ENCODE measurements around the gene FAM171A2.
"Not testable (repeated sequence)": the region's sequence is repeated elsewhere in the genome, so short reads cannot be mapped to it uniquely, and the experiment has no call there.

FAM171A2 gene

DNA sequence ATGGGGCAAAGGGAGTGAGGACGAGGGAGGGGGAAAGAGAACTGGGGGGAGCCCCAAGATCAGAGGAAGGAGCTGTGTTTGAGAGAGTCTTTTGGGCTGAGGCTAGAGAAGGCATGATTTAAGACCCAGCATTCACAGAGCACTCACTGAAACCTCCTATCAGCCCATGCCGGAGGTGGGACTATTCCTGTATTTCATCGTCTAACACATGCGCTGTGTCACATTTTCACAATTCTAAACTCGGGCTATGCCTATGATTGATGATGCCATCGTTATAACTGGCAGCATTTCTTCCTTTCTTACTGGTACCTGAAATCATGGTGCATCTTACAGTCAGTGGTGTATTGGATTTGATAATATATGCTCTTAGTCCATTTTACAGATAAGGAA is 3.5 kb downstream of the FAM171A2 start:
- DNase-seq = no peak

DNA sequence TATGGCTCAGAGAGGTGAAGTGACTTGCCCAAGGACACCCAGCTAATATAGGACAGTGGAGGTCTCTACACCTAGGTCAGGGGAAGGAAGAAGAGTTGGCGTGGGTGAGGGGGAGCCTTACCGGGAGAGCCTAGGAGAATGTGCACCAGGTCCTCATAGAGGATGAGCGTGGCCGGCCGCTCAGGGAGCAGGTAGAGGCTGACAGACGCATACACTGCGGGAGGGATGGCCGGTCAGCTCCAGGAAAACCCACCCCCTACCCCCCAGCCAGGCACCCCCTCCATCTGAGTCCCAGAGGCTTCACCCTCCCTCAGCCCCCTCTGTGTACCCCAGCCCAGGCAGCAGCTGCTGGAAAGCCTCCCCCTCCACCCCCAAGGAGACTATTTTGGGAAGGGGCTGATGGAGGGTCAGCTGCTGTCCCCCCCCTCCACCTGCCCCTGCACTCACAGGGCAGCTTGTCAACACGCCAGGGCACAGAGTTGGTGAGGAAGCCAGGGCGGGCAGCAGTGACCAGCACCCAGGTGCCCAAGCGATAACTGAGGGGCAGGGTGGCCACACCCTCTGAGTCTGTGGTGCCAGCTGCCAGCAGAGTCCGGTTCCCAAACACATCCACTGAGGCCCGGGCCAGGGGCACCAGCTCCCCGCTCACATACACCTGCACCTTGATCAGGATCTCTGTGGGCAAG is 4.1 kb downstream of the FAM171A2 start:
- no peak for DNase-seq

DNA sequence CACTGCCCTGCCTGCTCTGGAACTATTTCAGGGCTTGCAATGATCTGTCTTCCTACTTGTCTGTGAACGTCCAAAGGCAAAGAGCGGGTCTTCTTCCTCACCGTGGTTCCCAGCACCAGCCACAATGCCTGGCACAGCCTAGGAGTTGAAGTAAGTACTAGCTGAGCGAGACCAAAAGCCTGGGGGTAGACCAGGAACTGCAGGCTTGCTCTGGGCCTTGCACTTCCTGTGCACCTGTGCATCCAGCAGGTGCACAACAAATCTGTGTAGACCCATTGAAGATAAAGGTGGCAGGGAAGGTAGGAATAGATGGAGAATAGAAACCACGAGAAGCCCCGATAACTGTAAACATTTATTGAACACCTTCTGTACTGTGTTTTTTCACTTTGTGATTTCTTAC is 4.6 kb downstream of the FAM171A2 start:
- no peak for DNase-seq

DNA sequence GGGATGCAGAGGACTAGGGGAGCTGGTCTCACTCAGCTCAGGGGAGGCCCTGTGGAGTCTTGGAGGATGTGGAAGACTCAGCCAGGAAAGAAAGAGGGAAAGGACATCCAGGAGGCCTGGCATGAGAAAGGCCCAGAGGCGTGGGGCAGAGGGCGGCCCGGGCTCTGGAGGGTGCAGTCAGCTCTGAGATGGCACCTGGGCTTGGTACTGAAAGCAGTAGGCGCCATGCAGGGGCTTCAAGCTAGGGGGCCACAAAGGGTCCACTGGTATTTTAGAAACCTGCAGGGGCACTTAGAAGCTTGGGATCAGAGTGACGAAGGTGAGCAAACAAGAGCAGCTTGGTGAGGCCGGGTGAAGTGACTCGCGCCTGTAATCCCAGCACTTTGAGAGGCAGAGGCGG is 5.6 kb downstream of the FAM171A2 start:
- no peak for DNase-seq

DNA sequence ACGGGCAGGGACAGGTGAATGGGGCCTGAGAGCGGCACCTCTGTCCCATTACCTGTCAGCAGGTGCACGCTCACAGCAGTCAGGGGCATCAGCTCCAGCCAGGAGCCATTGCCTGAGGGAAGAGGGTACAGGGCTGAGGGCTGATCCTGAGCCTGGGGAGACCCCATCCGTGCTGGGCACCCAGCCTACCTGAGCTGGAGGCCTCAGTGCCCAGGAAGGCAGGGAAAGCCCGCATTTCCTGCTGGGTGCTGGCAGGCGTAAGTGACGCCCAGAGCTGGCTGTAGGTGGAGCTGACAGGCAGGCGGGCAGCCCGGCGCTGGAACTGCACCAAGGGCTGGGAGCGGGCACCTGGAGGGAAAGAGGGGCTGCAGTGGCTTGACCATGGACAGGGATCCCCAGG is 7.4 kb downstream of the FAM171A2 start:
- DNase-seq = no peak

DNA sequence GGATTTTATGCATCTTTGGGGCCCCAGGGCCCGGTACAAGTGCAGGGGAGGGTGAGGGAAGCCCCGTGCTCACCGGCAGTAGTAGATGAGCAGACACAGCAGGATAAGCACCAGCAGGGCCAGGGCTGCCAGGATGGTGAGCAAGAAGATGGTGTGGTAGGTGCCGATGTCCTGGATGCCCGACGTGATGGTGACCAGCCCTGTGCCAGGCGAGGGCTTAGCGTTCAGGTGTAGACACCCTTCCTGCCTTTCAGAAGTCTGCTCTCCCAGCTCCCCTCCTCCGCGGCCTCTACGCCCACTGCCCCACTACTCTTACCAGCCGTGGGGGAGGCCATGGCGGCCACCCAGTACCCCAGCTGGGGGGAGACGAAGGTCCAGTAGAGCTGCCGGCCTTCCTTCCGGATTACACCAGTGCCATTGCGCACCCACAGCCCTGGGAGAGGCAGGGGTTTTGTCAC is 8.0 kb downstream of the FAM171A2 start:
- DNase-seq = no peak

DNA sequence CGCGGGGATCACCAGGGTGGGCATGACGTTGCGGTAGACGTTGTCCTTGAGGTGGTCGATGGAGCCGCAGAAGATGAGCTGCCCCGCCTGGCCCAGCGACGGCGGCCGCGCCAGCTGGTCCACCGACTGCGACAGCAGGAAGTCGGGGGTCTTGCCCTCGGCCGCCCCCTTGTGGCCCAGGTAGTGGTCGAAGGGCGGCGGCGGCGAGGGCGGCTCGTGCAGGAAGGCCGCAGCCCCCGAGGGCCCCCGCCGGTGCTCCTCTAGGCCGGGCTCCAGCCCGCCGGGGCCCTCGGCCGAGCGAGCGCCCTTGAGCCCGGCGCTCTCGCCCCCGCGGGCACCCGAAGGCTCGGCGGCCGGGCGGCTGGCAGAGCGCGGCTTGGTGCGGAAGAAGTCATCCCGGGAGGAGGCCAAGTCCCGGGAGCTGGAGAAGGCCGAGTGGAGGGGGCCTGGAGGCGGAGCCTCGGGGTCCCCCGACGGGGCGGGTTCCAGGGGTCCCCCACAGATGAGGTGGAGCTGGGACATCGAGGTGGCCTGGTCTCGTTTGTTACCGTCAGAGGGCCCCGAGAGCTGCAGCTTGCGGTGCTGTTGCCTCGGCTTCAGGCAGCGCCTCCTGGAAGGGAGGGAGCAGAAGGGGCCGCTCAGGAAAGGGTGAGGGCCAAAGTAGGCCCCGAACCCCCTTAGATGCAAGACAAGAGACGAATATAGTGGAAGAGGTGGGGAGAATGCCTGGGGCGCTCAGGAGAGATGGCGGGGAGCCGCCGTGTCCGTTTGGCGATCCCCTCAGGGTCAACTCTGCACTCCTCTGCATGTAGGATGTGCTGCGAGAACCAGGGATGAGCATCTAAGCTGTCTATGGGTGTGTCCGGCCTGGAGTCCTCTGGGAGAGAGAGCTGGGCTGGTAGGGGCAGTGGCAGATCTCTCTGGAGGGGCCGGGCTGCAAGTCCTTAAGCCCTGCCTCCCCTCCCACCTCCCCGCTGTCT is 8.8 kb downstream of the FAM171A2 start:
- peak; percentile 68 to 75 for DNase-seq

DNA sequence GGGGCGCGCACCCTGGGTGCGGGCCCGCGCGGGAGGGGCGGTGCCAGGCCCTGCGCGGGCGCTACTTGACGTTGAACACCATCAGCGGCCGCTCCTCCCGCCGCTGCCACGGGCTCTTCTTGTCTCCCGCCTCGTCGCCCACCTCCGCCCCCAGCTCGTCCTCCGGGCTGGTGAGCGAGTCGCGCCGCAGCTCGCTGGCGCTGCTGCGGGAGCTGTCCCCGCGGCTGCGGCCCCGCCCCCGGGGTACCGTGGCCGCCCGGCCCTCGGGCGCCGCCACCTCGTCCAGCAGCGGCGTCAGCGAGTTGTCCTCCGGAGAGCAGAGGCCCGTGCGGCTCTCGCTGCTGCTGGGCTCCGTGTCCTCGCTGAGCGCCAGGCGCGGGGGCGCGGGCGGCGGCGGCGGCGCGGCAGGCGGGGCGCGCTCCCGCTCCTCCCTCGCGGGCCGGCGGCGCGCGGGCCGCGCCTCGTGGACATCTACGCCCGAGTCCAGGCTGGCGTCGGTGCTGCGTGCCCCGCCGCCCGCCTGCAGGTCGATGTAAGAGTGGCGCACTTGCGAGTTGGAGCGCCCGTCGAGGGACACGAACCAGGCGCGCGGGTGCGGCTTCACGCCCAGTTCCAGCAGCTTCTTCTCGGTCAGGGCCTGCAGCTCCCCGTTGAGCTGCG is 9.9 kb downstream of the FAM171A2 start:
- DNase-seq = peak in 1 of 2 experiments; percentile 43

DNA sequence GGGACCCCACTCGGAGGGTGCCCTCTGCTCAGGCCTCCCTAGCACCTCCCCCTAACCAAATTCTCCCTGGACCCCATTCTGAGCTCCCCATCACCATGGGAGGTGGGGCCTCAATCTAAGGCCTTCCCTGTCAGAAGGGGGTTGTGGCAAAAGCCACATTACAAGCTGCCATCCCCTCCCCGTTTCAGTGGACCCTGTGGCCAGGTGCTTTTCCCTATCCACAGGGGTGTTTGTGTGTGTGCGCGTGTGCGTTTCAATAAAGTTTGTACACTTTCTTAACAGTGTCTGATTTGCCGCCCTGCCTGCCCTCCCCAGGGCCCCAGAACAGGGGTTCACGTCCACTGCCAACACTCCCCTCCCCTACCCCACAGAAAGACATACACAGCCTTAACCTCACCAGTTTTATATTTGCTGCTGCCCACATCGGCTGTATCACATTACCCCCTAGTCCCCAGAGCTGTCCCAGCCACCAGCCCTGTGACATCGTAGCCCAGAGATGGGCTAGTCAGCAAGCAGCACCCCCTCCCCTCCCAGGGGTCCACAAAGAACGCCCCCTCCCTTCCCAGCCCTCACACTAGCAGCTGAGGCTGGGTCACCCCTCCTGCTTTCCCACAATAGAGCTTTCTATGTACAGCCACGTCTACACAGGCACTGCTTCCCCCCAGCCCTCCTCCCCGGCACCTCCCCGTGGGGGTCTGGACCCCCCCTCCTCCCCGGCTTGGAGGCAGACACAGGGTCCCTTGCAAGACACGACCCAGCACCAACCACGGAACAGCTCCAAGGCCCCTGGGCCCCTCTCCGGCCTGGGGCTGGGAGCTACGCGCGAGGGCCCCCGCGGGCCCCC is 10.6 kb downstream of the FAM171A2 start:
- no peak for DNase-seq

DNA sequence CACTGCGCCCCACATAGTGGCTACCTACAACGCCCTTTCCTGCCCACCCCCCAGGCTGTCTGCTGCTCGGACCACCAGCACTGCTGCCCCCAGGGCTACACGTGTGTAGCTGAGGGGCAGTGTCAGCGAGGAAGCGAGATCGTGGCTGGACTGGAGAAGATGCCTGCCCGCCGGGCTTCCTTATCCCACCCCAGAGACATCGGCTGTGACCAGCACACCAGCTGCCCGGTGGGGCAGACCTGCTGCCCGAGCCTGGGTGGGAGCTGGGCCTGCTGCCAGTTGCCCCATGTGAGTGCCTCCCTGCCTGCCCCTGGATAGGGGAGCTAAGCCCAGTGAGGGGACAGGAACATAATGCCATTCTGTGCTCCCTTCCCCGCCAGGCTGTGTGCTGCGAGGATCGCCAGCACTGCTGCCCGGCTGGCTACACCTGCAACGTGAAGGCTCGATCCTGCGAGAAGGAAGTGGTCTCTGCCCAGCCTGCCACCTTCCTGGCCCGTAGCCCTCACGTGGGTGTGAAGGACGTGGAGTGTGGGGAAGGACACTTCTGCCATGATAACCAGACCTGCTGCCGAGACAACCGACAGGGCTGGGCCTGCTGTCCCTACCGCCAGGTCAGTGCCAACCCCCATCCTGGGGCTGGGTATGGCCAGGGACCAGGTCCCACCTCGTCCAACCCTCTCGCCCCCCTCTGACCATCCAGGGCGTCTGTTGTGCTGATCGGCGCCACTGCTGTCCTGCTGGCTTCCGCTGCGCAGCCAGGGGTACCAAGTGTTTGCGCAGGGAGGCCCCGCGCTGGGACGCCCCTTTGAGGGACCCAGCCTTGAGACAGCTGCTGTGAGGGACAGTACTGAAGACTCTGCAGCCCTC is 11.5 kb downstream of the FAM171A2 start:
- DNase-seq = no peak

DNA sequence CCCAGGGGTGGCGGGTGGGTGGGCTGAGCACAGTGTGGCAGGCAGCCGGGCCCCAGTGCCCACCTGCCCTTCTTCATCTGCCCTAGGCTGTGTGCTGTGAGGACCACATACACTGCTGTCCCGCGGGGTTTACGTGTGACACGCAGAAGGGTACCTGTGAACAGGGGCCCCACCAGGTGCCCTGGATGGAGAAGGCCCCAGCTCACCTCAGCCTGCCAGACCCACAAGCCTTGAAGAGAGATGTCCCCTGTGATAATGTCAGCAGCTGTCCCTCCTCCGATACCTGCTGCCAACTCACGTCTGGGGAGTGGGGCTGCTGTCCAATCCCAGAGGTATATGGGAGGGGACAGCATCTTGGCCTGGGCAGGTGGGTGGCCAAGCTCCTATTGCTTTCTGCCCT is 12.2 kb downstream of the FAM171A2 start:
- no peak for DNase-seq

DNA sequence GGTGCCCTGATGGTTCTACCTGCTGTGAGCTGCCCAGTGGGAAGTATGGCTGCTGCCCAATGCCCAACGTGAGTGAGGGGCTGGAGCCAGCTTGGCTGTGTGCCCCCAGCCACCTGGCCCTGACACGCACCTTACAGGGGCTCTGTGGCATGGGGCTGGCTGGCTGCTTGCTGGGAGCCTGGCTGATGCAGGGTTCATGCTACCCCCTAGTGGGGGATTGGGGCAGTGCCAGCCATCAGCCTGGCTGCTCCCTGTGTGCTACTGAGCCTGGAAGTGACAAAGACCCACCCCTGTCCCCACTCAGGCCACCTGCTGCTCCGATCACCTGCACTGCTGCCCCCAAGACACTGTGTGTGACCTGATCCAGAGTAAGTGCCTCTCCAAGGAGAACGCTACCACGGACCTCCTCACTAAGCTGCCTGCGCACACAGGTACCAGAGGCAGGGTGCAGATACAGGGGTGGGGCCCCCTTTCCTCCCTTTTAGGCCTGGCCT is 12.9 kb downstream of the FAM171A2 start:
- peak; percentile 80 to 86 for DNase-seq

DNA sequence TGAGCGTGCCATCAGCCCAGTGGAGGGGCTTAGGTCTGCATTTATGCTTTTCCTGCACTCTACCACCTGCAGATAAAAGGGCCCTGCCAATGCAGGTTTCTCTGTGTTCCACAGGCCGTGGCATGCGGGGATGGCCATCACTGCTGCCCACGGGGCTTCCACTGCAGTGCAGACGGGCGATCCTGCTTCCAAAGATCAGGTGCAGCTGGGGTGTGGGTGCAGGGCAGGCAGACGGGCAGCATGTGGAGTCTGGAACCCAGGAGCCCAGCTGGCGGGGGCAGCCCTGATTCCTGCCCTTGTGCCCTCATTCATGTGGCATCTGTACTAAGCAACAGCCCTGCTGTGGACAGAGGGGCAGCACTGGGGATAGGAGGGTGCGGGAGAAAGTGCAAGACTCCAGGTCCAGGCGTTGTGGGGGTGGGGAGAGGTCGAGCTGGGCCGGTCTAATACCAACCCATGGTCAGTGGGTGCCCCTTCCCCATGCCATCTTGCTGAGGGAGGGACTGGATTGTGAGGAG is 14.0 kb downstream of the FAM171A2 start:
- no peak for DNase-seq

DNA sequence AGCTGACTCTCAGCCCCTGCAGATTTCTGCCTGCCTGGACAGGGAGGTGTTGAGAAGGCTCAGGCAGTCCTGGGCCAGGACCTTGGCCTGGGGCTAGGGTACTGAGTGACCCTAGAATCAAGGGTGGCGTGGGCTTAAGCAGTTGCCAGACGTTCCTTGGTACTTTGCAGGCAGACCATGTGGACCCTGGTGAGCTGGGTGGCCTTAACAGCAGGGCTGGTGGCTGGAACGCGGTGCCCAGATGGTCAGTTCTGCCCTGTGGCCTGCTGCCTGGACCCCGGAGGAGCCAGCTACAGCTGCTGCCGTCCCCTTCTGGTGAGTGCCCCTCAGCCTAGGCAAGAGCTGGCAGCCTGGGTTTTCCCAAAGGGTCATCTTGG is 14.7 kb downstream of the FAM171A2 start:
- no peak for DNase-seq

DNA sequence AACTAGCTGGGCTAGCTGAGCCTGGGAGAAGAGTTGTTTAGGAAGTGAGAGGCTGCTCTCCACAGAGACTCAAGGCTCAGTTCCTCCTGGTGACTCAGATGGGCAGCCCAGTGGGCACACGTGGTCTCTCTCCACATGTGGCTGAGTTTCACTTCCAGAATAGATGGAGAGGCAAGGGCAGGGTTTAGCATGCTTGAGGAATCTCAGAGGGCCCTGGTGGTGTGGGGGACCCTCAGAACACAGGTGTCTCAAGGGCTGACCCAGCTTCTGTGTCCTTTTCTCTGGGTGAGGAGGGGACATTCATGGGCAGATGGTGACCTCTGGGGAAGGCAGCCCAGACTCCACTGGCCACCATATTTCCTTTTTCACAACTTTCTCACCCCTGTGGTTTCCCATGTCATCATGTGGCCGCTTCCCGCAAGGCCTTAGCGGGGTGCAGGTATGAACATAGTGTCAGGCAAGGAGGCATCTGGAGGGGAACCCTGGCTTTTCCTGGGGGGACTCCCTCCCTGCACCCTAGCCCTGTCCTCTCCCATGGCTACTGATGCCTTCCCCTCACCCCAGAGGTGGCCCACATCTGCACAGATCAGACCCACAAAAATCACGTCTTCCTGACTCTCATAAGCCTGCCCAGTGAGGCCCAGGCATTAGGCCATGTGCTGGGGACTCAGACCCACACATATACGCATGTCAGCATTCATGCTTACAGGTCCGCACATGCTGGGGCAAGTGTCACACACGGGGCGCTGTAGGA is 15.2 kb downstream of the FAM171A2 start:
- DNase-seq = no peak

DNA sequence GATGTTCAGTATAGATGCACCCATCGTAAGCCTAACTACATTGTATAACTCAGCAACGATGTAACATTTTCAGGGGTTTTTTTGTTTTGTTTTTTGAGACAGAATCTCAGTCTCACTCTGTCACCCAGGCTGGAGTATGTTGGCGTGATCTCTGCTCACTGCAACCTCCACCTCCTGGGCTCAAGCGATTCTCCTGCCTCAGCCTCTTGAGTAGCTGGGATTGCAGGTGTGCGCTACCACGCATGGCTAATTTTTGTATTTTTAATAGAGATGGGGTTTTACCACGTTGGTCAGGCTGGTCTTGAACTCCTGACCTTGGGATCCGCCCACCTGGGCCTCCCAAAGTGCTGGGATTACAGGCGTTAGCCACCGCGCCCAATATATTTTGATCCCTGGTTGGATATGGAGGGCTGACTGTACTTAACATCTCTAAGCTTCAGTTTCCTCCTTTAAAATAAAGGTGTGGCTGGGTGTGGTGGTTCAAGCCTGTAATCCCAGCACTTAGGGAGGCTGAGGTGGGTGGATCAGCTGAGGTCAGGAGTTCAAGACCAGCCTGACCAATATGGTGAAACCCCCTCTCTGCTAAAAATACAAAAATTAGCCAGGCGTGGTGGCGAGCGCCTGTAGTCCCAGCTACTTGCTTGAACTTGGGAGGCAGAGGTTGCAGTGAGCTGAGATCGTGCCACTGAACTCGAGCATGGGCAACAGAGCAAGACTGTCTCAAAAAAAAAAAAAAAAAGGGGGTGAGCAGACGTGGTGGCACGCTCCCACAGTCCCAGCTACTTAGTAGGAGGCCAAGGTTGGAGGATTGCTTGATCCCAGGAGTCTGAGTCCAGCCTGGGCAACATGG is 16.2 kb downstream of the FAM171A2 start:
- DNase-seq = not testable (repeated sequence)

DNA sequence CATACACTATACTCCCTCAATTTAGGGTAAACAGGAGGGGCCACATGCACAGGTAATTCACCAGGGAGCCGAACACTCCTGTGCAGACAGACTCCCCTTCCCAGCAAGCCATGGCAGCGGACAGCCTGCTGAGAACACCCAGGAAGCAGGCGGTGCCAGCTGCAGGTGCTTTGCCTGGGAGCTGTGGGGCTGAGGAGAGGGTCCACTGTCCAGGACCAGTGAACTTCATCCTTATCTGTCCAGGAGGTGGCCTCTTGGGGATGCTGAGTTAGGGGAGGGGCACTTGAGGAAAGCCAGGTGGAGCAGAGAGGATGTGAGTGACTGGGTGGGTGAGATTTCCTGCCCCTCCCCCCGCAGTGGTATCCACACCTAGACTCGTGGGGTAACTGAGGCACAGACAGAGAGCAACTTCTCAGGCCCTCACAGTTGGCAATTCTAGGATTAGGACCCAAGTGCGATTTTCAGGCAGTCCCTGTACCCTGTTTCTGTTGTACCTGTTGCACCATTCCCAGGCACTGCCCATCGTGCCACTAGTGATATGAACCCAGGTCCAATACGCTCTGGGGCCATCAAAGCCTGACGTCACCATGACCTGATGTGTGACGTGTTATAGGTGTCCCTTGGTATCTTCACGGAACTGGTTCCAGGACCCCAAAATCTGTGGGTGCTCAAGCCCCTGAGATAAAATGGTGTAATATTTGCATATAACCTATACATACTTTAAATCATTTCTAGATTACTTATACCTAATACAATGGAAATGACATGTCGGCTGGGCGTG is 17.4 kb downstream of the FAM171A2 start:
- DNase-seq = no peak

DNA sequence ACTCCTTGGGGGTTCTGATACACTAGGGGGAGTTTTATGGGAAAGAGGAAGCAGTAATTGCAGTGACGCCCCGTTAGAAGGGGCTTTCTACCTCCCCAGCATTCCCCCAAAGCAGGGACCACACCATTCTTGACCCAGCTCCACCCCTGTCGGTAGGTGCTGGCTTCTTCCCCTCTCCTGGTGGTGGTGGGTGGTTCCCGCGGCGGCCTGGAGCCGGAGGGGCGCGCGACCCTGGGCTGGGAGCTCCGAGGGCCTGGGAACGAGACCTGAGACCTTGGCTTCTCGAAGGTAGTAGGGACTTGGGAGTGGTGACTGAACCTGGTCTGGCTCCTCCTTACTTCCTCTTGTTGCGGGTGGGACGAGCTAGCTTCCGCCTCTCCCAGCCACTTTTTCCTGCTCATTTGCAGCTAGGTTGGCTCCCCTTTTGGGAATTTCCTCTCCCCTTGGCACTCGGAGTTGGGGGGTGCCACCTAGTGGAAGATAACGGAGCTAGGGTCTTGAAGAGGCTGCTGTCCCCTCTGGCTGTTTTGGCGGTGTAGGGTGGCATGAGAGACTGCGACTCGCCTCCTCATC is 18.1 kb downstream of the FAM171A2 start:
- DNase-seq = peak; percentile 61 to 65
